Osteocyte (in vitro differentiated cells): ENCODE measurements around the gene FAM78A. TPM values are rescaled to one million over a fixed set of nuclear protein-coding genes. Genes with fewer than 3 reads are reported as not detected.

Source experiments
- DNase-seq: peaks from one replicate; pipeline ENCODE4 v3.0.0; 2021; ENCODE audit warnings: mixed read lengths; ENCODE audit not compliant: unreplicated experiment; ENCODE audit errors: extremely low spot score
- H3K27ac Mint-ChIP-seq: one replicate; pipeline ENCODE4 v1.8.0; 2021; ENCODE audit warnings: mild to moderate bottlenecking, mixed read lengths; ENCODE audit not compliant: unreplicated experiment
- H3K27me3 Mint-ChIP-seq: one replicate; pipeline ENCODE4 v1.8.0; 2021; ENCODE audit warnings: mixed read lengths; ENCODE audit not compliant: unreplicated experiment
- H3K36me3 Mint-ChIP-seq: one replicate; pipeline ENCODE4 v1.8.0; 2021; ENCODE audit warnings: mixed read lengths; ENCODE audit not compliant: unreplicated experiment
- H3K4me1 Mint-ChIP-seq: one replicate; pipeline ENCODE4 v1.8.0; 2021; ENCODE audit warnings: mixed read lengths; ENCODE audit not compliant: unreplicated experiment
- H3K4me3 Mint-ChIP-seq: one replicate; pipeline ENCODE4 v1.8.0; 2021; ENCODE audit warnings: mild to moderate bottlenecking, moderate library complexity, mixed read lengths; ENCODE audit not compliant: unreplicated experiment
- H3K9me3 Mint-ChIP-seq: one replicate; pipeline ENCODE4 v1.8.0; 2021; ENCODE audit warnings: mixed read lengths; ENCODE audit not compliant: unreplicated experiment
- total RNA-seq: library from RNA; stranded (reverse); gene quantifications from 2 replicates; pipeline ENCODE4 v1.2.1, GENCODE V29; 2021
- TF ChIP-seq, protein P1 (sequence below): fragments of 200-600 bp; sonication (generic); IDR thresholded peaks from 2 replicates; pipeline ENCODE4 v1.5.0; 2021; ENCODE audit warnings: antibody characterized with exemption, mild to moderate bottlenecking, moderate library complexity

Gene FAM78A
- total RNA-seq, 1 donor from 2014 or later: 1.0 TPM

DNA sequence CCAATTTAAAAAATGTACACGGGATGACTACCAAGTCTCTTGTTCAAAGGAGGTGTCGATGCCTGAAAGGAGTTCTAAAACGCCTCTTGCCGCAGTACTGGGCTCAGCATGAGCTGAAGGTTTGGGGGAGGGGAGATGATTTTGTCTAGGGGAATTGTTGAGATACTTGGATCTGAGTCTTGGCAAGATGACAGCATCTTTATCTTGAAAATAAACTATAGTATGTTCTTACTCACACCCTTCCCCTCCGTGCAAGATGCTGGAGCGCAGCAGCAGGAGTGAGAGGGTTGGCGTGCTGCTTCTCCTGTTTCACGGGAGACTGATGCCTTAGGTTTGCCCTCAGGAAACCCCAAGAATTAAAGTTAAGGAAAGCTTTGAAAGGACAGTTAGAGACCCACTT, 47.3 kb downstream of the FAM78A start:
- Mint-ChIP-seq H3K27ac (no peak overlapping the region), H3K4me1 (peaks cover 4% of the 10 kb centered on the region), H3K36me3 (peaks cover 40% of the 10 kb centered on the region), H3K4me3 (no peak overlapping the region), H3K9me3 (no peaks in the 10 kb centered on the region), H3K27me3 (no peaks in the 10 kb centered on the region)
- no peak for DNase-seq
- TF ChIP-seq, protein P1, sequence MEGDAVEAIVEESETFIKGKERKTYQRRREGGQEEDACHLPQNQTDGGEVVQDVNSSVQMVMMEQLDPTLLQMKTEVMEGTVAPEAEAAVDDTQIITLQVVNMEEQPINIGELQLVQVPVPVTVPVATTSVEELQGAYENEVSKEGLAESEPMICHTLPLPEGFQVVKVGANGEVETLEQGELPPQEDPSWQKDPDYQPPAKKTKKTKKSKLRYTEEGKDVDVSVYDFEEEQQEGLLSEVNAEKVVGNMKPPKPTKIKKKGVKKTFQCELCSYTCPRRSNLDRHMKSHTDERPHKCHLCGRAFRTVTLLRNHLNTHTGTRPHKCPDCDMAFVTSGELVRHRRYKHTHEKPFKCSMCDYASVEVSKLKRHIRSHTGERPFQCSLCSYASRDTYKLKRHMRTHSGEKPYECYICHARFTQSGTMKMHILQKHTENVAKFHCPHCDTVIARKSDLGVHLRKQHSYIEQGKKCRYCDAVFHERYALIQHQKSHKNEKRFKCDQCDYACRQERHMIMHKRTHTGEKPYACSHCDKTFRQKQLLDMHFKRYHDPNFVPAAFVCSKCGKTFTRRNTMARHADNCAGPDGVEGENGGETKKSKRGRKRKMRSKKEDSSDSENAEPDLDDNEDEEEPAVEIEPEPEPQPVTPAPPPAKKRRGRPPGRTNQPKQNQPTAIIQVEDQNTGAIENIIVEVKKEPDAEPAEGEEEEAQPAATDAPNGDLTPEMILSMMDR: no peak

DNA sequence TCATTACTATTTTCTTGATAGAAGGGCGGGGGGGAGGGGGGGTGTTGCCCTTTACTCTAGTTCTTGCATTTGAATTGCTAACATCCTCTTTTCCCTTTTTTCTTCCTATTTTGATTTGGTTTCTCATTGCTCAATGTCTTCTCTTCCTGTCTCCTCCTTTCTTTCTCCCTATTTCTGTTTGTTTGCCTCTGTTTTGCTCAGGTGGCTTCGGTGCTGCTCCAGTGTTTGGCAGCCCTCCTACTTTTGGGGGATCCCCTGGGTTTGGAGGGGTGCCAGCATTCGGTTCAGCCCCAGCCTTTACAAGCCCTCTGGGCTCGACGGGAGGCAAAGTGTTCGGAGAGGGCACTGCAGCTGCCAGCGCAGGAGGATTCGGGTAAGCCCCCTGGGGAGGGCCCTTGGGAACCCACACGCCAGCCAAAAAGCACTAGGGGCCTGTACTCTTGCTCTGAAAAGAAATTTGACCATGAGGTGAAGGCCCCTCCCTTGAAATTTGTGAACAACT, 48.3 kb downstream of the FAM78A start:
- DNase-seq: no peak
- no peak overlapping the region for H3K4me3 Mint-ChIP-seq
- peaks cover 4% of the 10 kb centered on the region for H3K4me1 Mint-ChIP-seq
- H3K36me3 Mint-ChIP-seq: peaks cover 37% of the 10 kb centered on the region
- H3K27me3 Mint-ChIP-seq: no peaks in the 10 kb centered on the region
- H3K27ac Mint-ChIP-seq: no peak overlapping the region
- H3K9me3 Mint-ChIP-seq: no peaks in the 10 kb centered on the region
- TF ChIP-seq, protein P1: no peak

DNA sequence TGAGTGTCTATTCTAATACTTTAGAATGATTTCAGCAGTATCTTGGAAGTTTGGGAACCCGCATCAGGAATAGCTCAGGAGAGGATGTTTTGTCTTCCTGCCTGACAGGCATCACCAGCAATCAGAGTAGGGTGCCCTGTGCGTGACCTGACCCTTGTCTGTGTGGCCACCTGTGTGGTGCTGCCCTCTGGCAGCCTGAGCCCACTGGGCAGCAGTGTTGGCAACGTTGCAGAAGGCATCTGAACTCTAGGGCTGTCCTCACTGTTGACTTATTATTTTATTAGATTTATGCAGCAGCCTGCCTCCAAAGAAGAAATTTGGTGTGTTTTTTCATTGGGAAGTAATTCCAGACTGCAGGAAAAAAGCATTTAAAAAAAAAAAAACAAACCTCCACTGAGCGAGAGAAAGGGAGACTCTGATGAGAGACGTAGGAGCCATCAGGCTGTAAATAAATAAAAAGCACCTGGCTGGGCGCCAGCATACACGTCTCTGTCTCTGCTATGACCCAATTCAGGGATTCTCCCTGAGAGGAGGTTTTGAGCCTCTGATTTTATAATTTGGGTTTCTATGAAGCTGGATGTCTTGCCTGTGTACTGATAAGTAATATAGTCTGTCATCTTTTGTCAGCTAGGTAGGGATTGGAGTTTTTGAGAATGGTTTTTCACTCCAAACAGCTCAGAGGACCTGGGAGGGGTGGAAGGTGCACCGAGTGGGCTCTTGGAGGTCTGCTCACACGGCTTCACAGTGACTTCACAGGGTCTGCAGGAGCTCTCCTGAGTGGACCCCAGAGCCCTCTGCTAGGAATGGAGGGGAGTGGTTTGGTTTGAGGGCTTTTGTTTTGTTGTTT, 49.0 kb downstream of the FAM78A start:
- no peaks in the 10 kb centered on the region for H3K27me3 Mint-ChIP-seq
- no peak for DNase-seq
- H3K4me1 Mint-ChIP-seq: peaks cover 4% of the 10 kb centered on the region
- peaks cover 38% of the 10 kb centered on the region for H3K36me3 Mint-ChIP-seq
- H3K9me3 Mint-ChIP-seq: no peaks in the 10 kb centered on the region
- TF ChIP-seq, protein P1: no peak
- H3K4me3 Mint-ChIP-seq: no peak overlapping the region
- no peak overlapping the region for H3K27ac Mint-ChIP-seq

DNA sequence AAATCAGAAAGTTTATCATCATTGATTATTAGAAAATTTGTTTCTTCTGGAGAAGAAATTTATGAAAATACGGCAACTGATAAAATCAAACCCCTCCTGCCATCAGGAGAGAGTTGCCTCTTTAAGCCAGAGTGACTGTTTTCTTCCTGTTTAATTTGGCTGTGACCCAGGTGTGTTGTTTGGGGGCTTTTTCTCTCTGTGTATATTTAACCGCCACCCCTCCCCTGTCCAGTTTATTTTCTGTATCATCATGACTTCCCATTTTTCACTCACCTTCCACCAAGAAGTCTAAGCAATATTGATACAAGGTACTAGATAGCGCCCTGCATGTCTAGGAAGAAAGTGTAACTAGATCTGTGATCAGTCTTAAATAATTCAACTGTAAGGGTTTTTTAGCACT, 50.1 kb downstream of the FAM78A start:
- Mint-ChIP-seq H3K4me1 (peaks cover 4% of the 10 kb centered on the region), H3K27me3 (no peaks in the 10 kb centered on the region), H3K27ac (no peak overlapping the region)

DNA sequence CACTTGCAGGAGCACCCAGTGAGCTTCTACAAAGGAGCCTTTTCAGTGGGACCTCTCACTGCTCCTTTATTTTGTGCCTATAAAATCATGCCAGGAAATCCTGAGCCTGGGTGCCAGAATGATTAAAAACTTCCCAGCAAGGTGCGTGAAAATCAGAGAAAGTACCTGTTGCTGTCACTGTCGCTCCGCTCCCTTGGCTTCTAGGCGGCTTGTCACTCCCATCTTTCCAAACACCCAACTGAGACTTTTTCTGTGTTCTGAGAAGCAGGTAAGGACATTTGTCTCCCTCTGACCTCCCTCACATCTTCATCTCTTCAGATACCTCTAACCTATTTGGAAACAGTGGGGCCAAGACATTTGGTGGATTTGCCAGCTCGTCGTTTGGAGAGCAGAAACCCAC, 53.9 kb downstream of the FAM78A start:
- Mint-ChIP-seq H3K4me3 (no peak overlapping the region), H3K4me1 (peaks cover 2% of the 10 kb centered on the region), H3K27ac (no peak overlapping the region), H3K9me3 (no peaks in the 10 kb centered on the region), H3K36me3 (peaks cover 25% of the 10 kb centered on the region), H3K27me3 (no peaks in the 10 kb centered on the region)
- DNase-seq: no peak
- TF ChIP-seq, protein P1: no peak

More for the DNA sequence above, 50.1 kb downstream of the FAM78A start:
- TF ChIP-seq, protein P1: no peak
- H3K9me3 Mint-ChIP-seq: no peaks in the 10 kb centered on the region
- DNase-seq: no peak
- no peak overlapping the region for H3K4me3 Mint-ChIP-seq
- peaks cover 34% of the 10 kb centered on the region for H3K36me3 Mint-ChIP-seq
